A172 (cell line): Measurements from ENCODE around the gene SEMA7A. TPM values are rescaled to one million over a fixed set of nuclear protein-coding genes. Genes with fewer than 3 reads are reported as not detected.
A peak's percentile ranks its signal among the peaks of the same experiment; 100 is the strongest.

Experiments
- DNase-seq: peaks from one replicate; pipeline ENCODE4 v3.0.0-alpha.2; 2015; ENCODE audit warnings: low spot score
- total RNA-seq: library from RNA; depleted of rRNA; stranded (reverse); fragments of >200 nt; shearing (Covaris generic); gene quantifications from 2 replicates; pipeline ENCODE4 v1.2.3, GENCODE V29; 2014

The SEMA7A gene
- total RNA-seq, 1 experiment from 2014 or later, result 14.3 TPM

GRCh38 chr15:74415966-74416916 is 17.5 kb downstream of the SEMA7A start:
- no peak for DNase-seq

- DNase-seq, result no peak
Observed at GRCh38 chr15:74414603-74415338, 19.0 kb downstream of the SEMA7A start.

GRCh38 chr15:74414081-74414580 is 19.6 kb downstream of the SEMA7A start:
- DNase-seq, result no peak

GRCh38 chr15:74413350-74414080 is 20.2 kb downstream of the SEMA7A start:
- no peak for DNase-seq

- DNase-seq, result no peak
Observed at GRCh38 chr15:74412159-74412558, 21.6 kb downstream of the SEMA7A start.

- DNase-seq, result no peak
Observed at GRCh38 chr15:74411686-74412085, 22.1 kb downstream of the SEMA7A start.

- DNase-seq, result no peak
Observed at GRCh38 chr15:74410502-74410901, 23.3 kb downstream of the SEMA7A start.

- DNase-seq, result no peak
Observed at GRCh38 chr15:74409225-74409624, 24.5 kb downstream of the SEMA7A start.

- DNase-seq, result no peak
Observed at GRCh38 chr15:74408815-74409214, 24.9 kb downstream of the SEMA7A start.

- DNase-seq, result no peak
Observed at GRCh38 chr15:74408385-74408784, 25.4 kb downstream of the SEMA7A start.

- peak; percentile 81 for DNase-seq
Observed at GRCh38 chr15:74406992-74407705, 26.6 kb downstream of the SEMA7A start.

GRCh38 chr15:74406517-74406916 is 27.2 kb downstream of the SEMA7A start:
- no peak for DNase-seq

GRCh38 chr15:74405823-74406222 is 27.9 kb downstream of the SEMA7A start:
- DNase-seq, result no peak

GRCh38 chr15:74403991-74404563 is 29.7 kb downstream of the SEMA7A start:
- DNase-seq, result no peak

GRCh38 chr15:74403588-74403919 is 30.2 kb downstream of the SEMA7A start:
- DNase-seq, result no peak

- no peak for DNase-seq
Observed at GRCh38 chr15:74402873-74403587, 30.7 kb downstream of the SEMA7A start.

- DNase-seq, result no peak
Observed at GRCh38 chr15:74402337-74402841, 31.4 kb downstream of the SEMA7A start.

GRCh38 chr15:74400915-74401757 is 32.6 kb downstream of the SEMA7A start:
- peak; percentile 35 for DNase-seq

GRCh38 chr15:74400313-74400860 is 33.4 kb downstream of the SEMA7A start:
- DNase-seq, result no peak
